HG02870 (cell line): ENCODE results near the gene ECT2L.

Experiments used
- ATAC-seq: cut with Tn5 transposase; IDR thresholded peaks from one replicate; pipeline ENCODE4 v1.9.1; 2021; ENCODE audit warnings: mild to moderate bottlenecking, moderate library complexity; ENCODE audit not compliant: unreplicated experiment

Gene ECT2L

GRCh38 chr6:138849791-138850190 lies 53.9 kb downstream of the ECT2L start:
- no peak for ATAC-seq

GRCh38 chr6:138856654-138857053 lies 60.8 kb downstream of the ECT2L start:
- ATAC-seq, result no peak

GRCh38 chr6:138857775-138858174 lies 61.9 kb downstream of the ECT2L start:
- no peak for ATAC-seq

GRCh38 chr6:138862456-138862855 lies 66.6 kb downstream of the ECT2L start:
- no peak for ATAC-seq

GRCh38 chr6:138863321-138863720 lies 67.4 kb downstream of the ECT2L start:
- ATAC-seq, result no peak

- ATAC-seq, result no peak
Measured at GRCh38 chr6:138864343-138864890, 68.5 kb downstream of the ECT2L start.

- no peak for ATAC-seq
Measured at GRCh38 chr6:138865480-138866109, 69.7 kb downstream of the ECT2L start.

- ATAC-seq, result no peak
Measured at GRCh38 chr6:138868181-138868580, 72.3 kb downstream of the ECT2L start.

GRCh38 chr6:138869398-138869797 lies 73.5 kb downstream of the ECT2L start:
- ATAC-seq, result no peak

GRCh38 chr6:138873191-138873590 lies 77.3 kb downstream of the ECT2L start:
- no peak for ATAC-seq

- peak; percentile 76 for ATAC-seq
Measured at GRCh38 chr6:138882369-138883017, 86.6 kb downstream of the ECT2L start.

- ATAC-seq, result no peak
Measured at GRCh38 chr6:138885156-138885819, 89.4 kb downstream of the ECT2L start.

- no peak for ATAC-seq
Measured at GRCh38 chr6:138891255-138891986, 95.5 kb downstream of the ECT2L start.

GRCh38 chr6:138896104-138896756 lies 100.3 kb downstream of the ECT2L start:
- ATAC-seq, result peak; percentile 28

GRCh38 chr6:138897031-138897430 lies 101.1 kb downstream of the ECT2L start:
- ATAC-seq, result no peak

- ATAC-seq, result no peak
Measured at GRCh38 chr6:138907167-138907566, 111.3 kb downstream of the ECT2L start.

GRCh38 chr6:138909511-138909910 lies 113.6 kb downstream of the ECT2L start:
- no peak for ATAC-seq

- ATAC-seq, result no peak
Measured at GRCh38 chr6:138909975-138910374, 114.1 kb downstream of the ECT2L start.

GRCh38 chr6:138912308-138912707 lies 116.4 kb downstream of the ECT2L start:
- peak; percentile 45 for ATAC-seq

- ATAC-seq, result no peak
Measured at GRCh38 chr6:138914701-138915100, 118.8 kb downstream of the ECT2L start.

- ATAC-seq, result no peak
Measured at GRCh38 chr6:138920906-138921305, 125.0 kb downstream of the ECT2L start.
